Measurements from ENCODE around the gene SMIM33.
"Not testable (repeated sequence)": the region's sequence is repeated elsewhere in the genome, so short reads cannot be mapped to it uniquely, and the experiment has no call there.

SMIM33 gene

DNA sequence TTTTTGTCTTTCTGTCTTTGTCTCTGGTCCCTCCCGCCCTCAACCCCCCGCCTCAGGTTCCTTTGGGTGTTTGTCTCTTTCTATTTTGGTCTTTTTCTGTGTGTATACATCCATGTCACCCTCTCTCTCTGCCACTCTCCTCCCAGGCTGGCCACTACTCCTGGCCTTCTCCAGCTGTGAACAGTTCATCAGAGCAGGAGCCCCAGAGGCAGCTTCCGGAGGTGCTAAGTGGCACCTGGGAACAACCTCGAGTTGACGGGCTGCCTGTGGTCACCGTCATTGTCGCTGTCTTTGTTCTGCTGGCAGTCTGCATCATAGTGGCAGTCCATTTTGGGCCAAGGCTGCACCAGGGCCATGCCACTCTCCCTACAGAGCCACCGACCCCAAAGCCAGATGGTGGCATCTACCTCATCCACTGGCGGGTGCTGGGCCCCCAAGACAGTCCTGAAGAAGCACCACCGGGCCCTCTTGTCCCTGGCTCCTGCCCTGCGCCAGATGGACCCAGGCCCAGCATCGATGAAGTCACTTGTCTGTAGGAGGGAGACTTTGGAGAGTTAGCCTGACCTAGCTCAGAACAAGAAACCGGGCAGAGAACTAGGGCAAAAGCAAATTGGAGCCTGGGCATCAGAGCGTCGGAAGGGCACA is 1.7 kb downstream of the SMIM33 start:
- TF ChIP-seq CTCF (conservative IDR thresholded peaks at IDR 0.05) (no peak), ZFX (IDR thresholded peaks at IDR 0.05) (no peak)

GRCh38 chr5:139473105-139473504 is 2.3 kb downstream of the SMIM33 start:
- TF ChIP-seq CTCF (conservative IDR thresholded peaks at IDR 0.05) (no peak), ZFX (IDR thresholded peaks at IDR 0.05) (no peak)
- H3K27ac ChIP-seq: no peak overlapping the region

More for the DNA sequence above, 1.7 kb downstream of the SMIM33 start:
- no peak overlapping the region for H3K27ac ChIP-seq

- no peak overlapping the region for H3K27ac ChIP-seq
- no peak for TF ChIP-seq CTCF (conservative IDR thresholded peaks at IDR 0.05)
Measured at GRCh38 chr5:139473565-139473964, 2.8 kb downstream of the SMIM33 start.

- TF ChIP-seq ZFX (IDR thresholded peaks at IDR 0.05): no peak
- no peak for TF ChIP-seq CTCF (conservative IDR thresholded peaks at IDR 0.05)
- no peak overlapping the region for H3K27ac ChIP-seq
Measured at GRCh38 chr5:139474890-139475791, 4.3 kb downstream of the SMIM33 start.

- no peak for TF ChIP-seq ZFX (IDR thresholded peaks at IDR 0.05)
- no peak for TF ChIP-seq CTCF (conservative IDR thresholded peaks at IDR 0.05)
- no peak overlapping the region for H3K27ac ChIP-seq
Measured at GRCh38 chr5:139475865-139476617, 5.2 kb downstream of the SMIM33 start.

DNA sequence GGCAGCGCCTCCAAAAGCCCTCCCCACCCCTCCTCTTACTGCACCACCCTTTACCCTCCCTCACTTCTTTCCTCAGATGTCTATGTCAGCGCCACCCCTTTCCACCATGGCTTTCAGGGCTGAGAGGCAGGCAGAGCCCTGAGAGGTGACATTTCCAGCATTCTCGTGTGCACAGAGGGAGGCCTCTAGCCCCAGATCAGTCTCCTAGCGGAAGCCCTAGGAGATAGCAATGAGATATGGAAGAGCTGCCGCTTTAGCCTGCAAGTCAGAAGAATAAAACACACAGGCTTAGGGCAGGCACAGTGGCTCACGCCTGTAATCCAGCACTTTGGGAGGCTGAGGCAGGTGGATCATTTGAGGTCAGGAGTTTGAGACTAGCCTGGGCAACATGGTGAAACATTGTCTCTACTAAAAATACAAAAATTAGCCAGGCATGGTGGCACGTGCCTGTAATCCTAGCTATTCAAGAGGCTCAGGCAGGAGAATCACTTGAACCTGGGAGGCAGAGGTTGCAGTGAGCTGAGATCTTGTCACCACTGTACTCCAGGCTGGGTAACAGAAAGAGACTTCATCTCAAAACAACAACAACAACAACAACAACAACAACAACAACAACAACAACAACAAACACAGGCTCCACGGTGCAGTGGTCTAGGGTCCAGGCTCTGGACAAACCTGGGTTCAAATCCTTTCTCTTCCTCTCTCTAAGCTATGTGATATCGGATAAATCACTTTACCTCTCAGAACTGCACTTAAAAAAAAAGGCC is 8.0 kb downstream of the SMIM33 start:
- H3K27ac ChIP-seq: not testable (repeated sequence)

DNA sequence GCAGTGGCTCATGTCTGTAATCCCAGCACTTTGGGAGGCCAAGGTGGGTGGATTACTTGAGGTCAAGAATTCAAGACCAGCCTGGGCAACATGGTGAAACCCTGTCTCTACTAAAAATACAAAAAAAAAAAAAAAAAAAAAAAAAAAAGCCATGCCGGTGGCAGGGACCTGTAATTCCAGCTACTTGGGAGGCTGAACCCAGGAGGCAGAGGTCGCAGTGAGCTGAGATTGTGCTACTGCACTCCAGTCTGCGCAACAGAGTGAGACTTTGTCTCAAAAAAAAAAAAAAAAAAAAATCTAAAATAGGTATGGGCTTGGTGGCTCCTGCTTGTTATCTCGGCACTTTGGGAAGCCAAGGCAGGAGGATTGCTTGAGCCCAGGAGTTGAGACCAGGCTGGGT is 8.9 kb downstream of the SMIM33 start:
- H3K27ac ChIP-seq: not testable (repeated sequence)

All from C4-2B (cell line).